ENCODE results near the gene LIPK.
A peak's percentile ranks its signal among the peaks of the same experiment; 100 is the strongest.

LIPK gene

DNA sequence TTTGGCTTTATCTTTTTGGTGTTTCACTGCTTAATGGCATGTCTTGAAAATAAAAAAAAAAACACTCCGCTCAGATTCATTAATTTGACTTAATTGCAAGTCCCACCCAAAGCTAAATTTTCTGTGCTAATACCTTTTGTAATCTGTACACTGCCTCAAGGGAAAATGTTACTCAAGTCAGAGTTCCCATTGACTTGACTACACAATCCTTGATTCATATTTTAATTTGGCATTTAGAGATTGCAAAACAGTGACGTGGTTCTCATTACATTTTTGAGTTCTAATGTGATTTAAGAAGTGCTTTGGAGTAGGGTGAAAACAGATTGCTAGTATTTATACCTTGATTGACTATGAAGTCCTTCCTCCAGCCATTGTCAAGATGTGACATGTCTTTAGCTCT lies 75.2 kb downstream of the LIPK start:
- no peak for DNase-seq (ENCODE audit: low read depth)
- H3K4me3 ChIP-seq (ENCODE audit: low read depth, low read length), result no peak overlapping the region
- TF ChIP-seq CTCF (IDR thresholded peaks at IDR 0.05; ENCODE audit: insufficient read depth, low read depth, low read length, missing control alignments), result no peak

- TF ChIP-seq CTCF (IDR thresholded peaks at IDR 0.05; ENCODE audit: insufficient read depth, low read depth, low read length, missing control alignments), result no peak
- no peak overlapping the region for H3K4me3 ChIP-seq (ENCODE audit: low read depth, low read length)
- no peak for DNase-seq (ENCODE audit: low read depth)
Observed at GRCh38 chr10:88782222-88782621, 76.2 kb downstream of the LIPK start.

DNA sequence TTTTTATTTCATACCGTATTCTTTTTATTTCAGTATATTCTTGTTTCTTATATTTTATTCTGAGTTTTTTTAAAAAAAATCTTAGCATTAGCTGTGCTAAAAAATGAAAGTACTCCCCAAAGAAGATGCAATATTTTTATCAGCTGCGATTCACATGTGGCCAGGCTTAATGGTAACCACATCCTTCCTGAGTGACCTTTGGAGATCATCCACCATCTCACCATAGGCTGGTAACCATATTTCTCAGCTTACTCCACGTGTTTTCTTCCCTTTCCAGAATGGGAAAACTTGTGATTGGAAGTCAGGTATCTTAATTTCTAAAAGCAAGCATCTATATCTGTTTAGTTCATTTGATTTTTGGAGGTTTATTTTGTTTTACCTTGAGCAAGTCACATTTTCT lies 77.7 kb downstream of the LIPK start:
- no peak overlapping the region for H3K4me3 ChIP-seq (ENCODE audit: low read depth, low read length)
- peak; percentile 16 for DNase-seq (ENCODE audit: low read depth)
- no peak for TF ChIP-seq CTCF (IDR thresholded peaks at IDR 0.05; ENCODE audit: insufficient read depth, low read depth, low read length, missing control alignments)

DNA sequence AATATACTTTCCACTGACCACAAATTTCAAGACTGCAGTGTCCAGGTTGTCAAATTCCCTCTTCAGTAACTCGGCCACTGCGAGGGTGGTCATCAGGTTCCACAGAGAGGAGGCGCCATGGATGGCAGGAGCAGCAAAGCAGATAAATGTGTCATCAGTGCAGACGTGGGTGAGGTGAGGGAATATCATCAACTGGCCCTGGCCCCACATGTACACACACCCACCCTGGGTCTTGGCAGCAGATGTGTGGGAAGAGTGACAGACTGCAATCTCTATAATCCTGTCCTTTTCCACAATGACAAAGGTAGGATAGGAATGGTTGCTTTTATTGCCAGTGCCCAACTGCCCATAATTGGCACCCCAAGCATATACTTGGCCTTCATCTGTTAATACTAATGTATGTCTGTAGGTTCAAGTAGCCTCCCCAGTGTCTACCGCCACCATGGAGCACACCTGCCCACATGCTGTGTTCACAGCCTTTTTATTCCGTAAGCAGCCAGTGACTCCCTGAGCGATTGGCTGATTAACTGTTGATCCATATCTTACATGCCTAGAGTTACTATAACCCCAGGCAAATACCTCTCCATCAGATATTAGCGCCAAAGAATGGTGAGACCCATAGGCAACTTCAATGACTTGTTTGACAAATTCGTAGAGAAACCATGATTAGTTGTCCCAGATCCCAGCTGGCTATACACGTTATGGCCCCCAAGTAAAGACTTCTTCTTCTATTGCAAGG lies 80.2 kb downstream of the LIPK start:
- TF ChIP-seq CTCF (IDR thresholded peaks at IDR 0.05; ENCODE audit: insufficient read depth, low read depth, low read length, missing control alignments), result no peak
- no peak for DNase-seq (ENCODE audit: low read depth)
- H3K4me3 ChIP-seq (ENCODE audit: low read depth, low read length), result no peak overlapping the region

DNA sequence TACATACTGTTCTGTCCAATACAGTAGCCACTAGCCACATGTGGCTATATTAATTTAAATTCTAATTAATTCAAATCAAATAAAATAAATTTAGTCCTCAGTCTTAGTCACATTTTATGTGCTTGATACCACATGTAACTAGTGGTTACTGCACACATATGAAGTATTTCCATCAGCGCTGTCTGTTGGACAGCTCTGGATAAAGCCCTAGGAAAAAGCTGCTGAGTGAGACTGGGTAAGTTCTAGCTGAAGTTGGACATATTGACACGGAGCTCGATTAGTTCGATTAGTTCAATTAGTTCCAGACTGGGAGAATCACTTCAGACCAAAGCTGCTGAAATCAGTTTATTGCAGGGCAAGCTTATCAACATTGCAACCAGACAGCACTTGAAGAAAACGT lies 81.4 kb downstream of the LIPK start:
- no peak overlapping the region for H3K4me3 ChIP-seq (ENCODE audit: low read depth, low read length)
- no peak for DNase-seq (ENCODE audit: low read depth)
- no peak for TF ChIP-seq CTCF (IDR thresholded peaks at IDR 0.05; ENCODE audit: insufficient read depth, low read depth, low read length, missing control alignments)

DNA sequence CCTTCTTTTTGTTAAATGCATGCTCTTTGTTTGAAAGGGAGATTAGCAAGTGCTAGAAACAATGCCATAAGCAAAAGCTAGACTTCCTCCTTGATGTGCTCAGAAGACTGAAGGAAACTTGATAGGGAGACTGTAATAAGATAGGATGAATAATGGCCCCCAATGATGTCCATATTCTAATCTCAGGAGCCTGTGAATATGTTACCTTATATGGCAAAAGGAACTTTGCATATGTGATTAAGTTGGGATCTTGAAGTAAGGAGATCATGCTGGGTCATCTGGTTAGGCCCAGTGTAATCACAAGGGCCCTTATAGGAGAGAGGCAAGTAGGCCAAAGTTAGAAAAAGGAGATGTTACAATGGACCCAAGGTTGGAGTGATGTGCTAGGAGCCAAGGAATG lies 82.9 kb downstream of the LIPK start:
- no peak for DNase-seq (ENCODE audit: low read depth)
- TF ChIP-seq CTCF (IDR thresholded peaks at IDR 0.05; ENCODE audit: insufficient read depth, low read depth, low read length, missing control alignments), result no peak
- no peak overlapping the region for H3K4me3 ChIP-seq (ENCODE audit: low read depth, low read length)

- DNase-seq (ENCODE audit: low read depth), result peak; percentile 64
- H3K4me3 ChIP-seq (ENCODE audit: low read depth, low read length), result no peak overlapping the region
- TF ChIP-seq CTCF (IDR thresholded peaks at IDR 0.05; ENCODE audit: insufficient read depth, low read depth, low read length, missing control alignments), result peak; percentile 55
Observed at GRCh38 chr10:88791924-88792323, 85.9 kb downstream of the LIPK start.

Data from GM12865 (cell line).